Neural cell (in vitro differentiated cells): ENCODE measurements around the gene MAST4.

Experiments
- CTCF ChIP-seq: fragments of 450-650 bp; IDR thresholded peaks from 2 replicates; pipeline ENCODE4 v1.5.1; 2014; ENCODE audit warnings: antibody characterized with exemption, mild to moderate bottlenecking, moderate library complexity; ENCODE audit not compliant: poor library complexity, severe bottlenecking
- EP300 ChIP-seq: fragments of 450-650 bp; conservative IDR thresholded peaks from 2 replicates; pipeline ENCODE4 v1.6.1; 2014; ENCODE audit warnings: antibody characterized with exemption, mild to moderate bottlenecking, moderate library complexity; ENCODE audit not compliant: poor library complexity, severe bottlenecking
- EZH2 ChIP-seq: fragments of 200-600, 300-800 bp; shearing (Covaris generic), sonication (generic); IDR thresholded peaks from 2 replicates; pipeline ENCODE4 v1.6.1; 2014; ENCODE audit warnings: antibody characterized with exemption, low read length, borderline replicate concordance, mild to moderate bottlenecking; ENCODE audit not compliant: insufficient read depth, poor library complexity, severe bottlenecking
- MXI1 ChIP-seq: fragments of 450-650 bp; conservative IDR thresholded peaks from 2 replicates; pipeline ENCODE4 v1.6.1; 2014; ENCODE audit warnings: antibody characterized with exemption, mild to moderate bottlenecking; ENCODE audit not compliant: poor library complexity, severe bottlenecking
- POLR2AphosphoS5 ChIP-seq: IDR thresholded peaks from 2 replicates; pipeline ENCODE4 v1.6.1; 2012
- RAD21 ChIP-seq: fragments of 450-650 bp; conservative IDR thresholded peaks from 2 replicates; pipeline ENCODE4 v1.6.1; 2014; ENCODE audit warnings: antibody characterized with exemption, mild to moderate bottlenecking, moderate library complexity
- REST ChIP-seq: IDR thresholded peaks from 2 replicates; pipeline ENCODE4 v1.6.1; 2012; ENCODE audit warnings: borderline replicate concordance
- SMC3 ChIP-seq: fragments of 450-650 bp; conservative IDR thresholded peaks from 2 replicates; pipeline ENCODE4 v1.6.1; 2014; ENCODE audit warnings: antibody characterized with exemption, mild to moderate bottlenecking, moderate library complexity; ENCODE audit not compliant: poor library complexity
- TAF1 ChIP-seq: IDR thresholded peaks from 2 replicates; pipeline ENCODE4 v1.6.1; 2012; ENCODE audit warnings: low read depth

GRCh38 chr5:67050125-67050524 lies 453.9 kb downstream of the MAST4 start:
- TF ChIP-seq EP300: no peak
- no peak for TF ChIP-seq CTCF
- TF ChIP-seq EZH2: no peak
- no peak for TF ChIP-seq POLR2AphosphoS5
- no peak for TF ChIP-seq REST
- TF ChIP-seq MXI1: no peak
- TF ChIP-seq RAD21: no peak
- TF ChIP-seq SMC3: no peak
- no peak for TF ChIP-seq TAF1
